H9 (cell line): ENCODE results near the gene TET3. TPM values are rescaled to one million over a fixed set of nuclear protein-coding genes. Genes with fewer than 3 reads are reported as not detected.

Source experiments
- DNase-seq: peaks from one replicate; pipeline ENCODE4 v3.0.0-alpha.2; 2017
- H2AFZ ChIP-seq: one replicate; pipeline ENCODE4 v1.6.1; 2013; ENCODE audit warnings: mild to moderate bottlenecking, low read length, control low read depth, moderate library complexity
- H2AK5ac ChIP-seq: 2 replicates; pipeline ENCODE4 v1.6.1; 2013; ENCODE audit warnings: low read length, control low read depth, mixed read lengths; ENCODE audit not compliant: insufficient read length
- H2BK120ac ChIP-seq: one replicate; pipeline ENCODE4 v1.6.1; 2013; ENCODE audit warnings: low read depth, mild to moderate bottlenecking, low read length, control low read depth, inconsistent platforms; ENCODE audit not compliant: poor library complexity, severe bottlenecking
- H2BK12ac ChIP-seq: 2 replicates; pipeline ENCODE4 v1.6.1; 2013; ENCODE audit warnings: low read length, control low read depth, mixed read lengths, low read depth; ENCODE audit not compliant: insufficient read length
- H2BK15ac ChIP-seq: 2 replicates; pipeline ENCODE4 v1.6.1; 2013; ENCODE audit warnings: low read depth, low read length, control low read depth
- H2BK20ac ChIP-seq: one replicate; pipeline ENCODE4 v1.6.1; 2013; ENCODE audit warnings: low read depth, mild to moderate bottlenecking, low read length, control low read depth, inconsistent platforms; ENCODE audit not compliant: poor library complexity, severe bottlenecking
- H2BK5ac ChIP-seq: 2 replicates; pipeline ENCODE4 v1.6.1; 2013; ENCODE audit warnings: low read length, control low read depth, mixed read lengths; ENCODE audit not compliant: insufficient read length
- H3K14ac ChIP-seq: 2 replicates; pipeline ENCODE4 v1.6.1; 2013; ENCODE audit warnings: low read length, control low read depth; ENCODE audit not compliant: insufficient read depth
- H3K18ac ChIP-seq: 2 replicates; pipeline ENCODE4 v1.6.1; 2013; ENCODE audit warnings: low read depth, mild to moderate bottlenecking, mixed read lengths, low read length, control low read depth; ENCODE audit not compliant: insufficient read length
- H3K23ac ChIP-seq: 2 replicates; pipeline ENCODE4 v1.6.1; 2013; ENCODE audit warnings: low read length, control low read depth, mixed read lengths, low read depth; ENCODE audit not compliant: insufficient read length
- H3K23me2 ChIP-seq: 2 replicates; pipeline ENCODE4 v1.6.1; 2013; ENCODE audit warnings: low read depth, mild to moderate bottlenecking, mixed read lengths, low read length, control low read depth; ENCODE audit not compliant: insufficient read length, poor library complexity, severe bottlenecking
- H3K27ac ChIP-seq: 2 replicates; pipeline ENCODE4 v1.5.1; 2013; ENCODE audit warnings: low read length, control low read depth, mixed read lengths, low read depth; ENCODE audit not compliant: insufficient read length
- H3K27me3 ChIP-seq: 2 replicates; pipeline ENCODE4 v1.6.1; 2013; ENCODE audit warnings: low read length, control low read depth, inconsistent platforms; ENCODE audit not compliant: insufficient read depth
- H3K4ac ChIP-seq: 2 replicates; pipeline ENCODE4 v1.6.1; 2013; ENCODE audit warnings: low read depth, mild to moderate bottlenecking, control low read depth, inconsistent platforms, low read length, moderate library complexity
- H3K4me1 ChIP-seq: 2 replicates; pipeline ENCODE4 v1.6.1; 2013; ENCODE audit warnings: low read length, control low read depth, inconsistent platforms; ENCODE audit not compliant: insufficient read depth
- H3K4me2 ChIP-seq: 2 replicates; pipeline ENCODE4 v1.6.1; 2013; ENCODE audit warnings: low read length, control low read depth, mixed read lengths; ENCODE audit not compliant: insufficient read length, insufficient read depth
- H3K56ac ChIP-seq: 2 replicates; pipeline ENCODE4 v1.6.1; 2013; ENCODE audit warnings: low read depth, mild to moderate bottlenecking, mixed read lengths, low read length, control low read depth; ENCODE audit not compliant: insufficient read length
- H3K79me1 ChIP-seq: 2 replicates; pipeline ENCODE4 v1.6.1; 2013; ENCODE audit warnings: low read depth, mild to moderate bottlenecking, moderate library complexity, low read length, control low read depth, inconsistent platforms; ENCODE audit not compliant: insufficient read depth, poor library complexity, severe bottlenecking
- H3K79me2 ChIP-seq: 2 replicates; pipeline ENCODE4 v1.6.1; 2013; ENCODE audit warnings: low read length, control low read depth, inconsistent platforms; ENCODE audit not compliant: insufficient read depth
- H3K9ac ChIP-seq: 2 replicates; pipeline ENCODE4 v1.6.1; 2013; ENCODE audit warnings: low read length, control low read depth, mixed read lengths; ENCODE audit not compliant: insufficient read length; ENCODE audit errors: extremely low read depth
- H3K9me3 ChIP-seq: one replicate; pipeline ENCODE4 v1.6.1; 2013; ENCODE audit warnings: low read depth, low read length, inconsistent platforms; ENCODE audit not compliant: control insufficient read depth
- H3T11ph ChIP-seq: one replicate; pipeline ENCODE4 v1.6.1; 2013; ENCODE audit warnings: mild to moderate bottlenecking, low read length, control low read depth, inconsistent platforms
- H4K20me1 ChIP-seq: one replicate; pipeline ENCODE4 v1.6.1; 2013; ENCODE audit not compliant: control insufficient read depth, insufficient read length, insufficient read depth
- H4K5ac ChIP-seq: 2 replicates; pipeline ENCODE4 v1.6.1; 2013; ENCODE audit warnings: low read depth, mild to moderate bottlenecking, mixed read lengths, low read length, control low read depth; ENCODE audit not compliant: insufficient read length
- H4K8ac ChIP-seq: replicated peaks from 2 replicates; pipeline ENCODE4 v1.6.1; 2013; ENCODE audit warnings: low read length, control low read depth, mixed read lengths, low read depth; ENCODE audit not compliant: insufficient read length
- H4K91ac ChIP-seq: 2 replicates; pipeline ENCODE4 v1.6.1; 2013; ENCODE audit warnings: low read depth, mild to moderate bottlenecking, moderate library complexity, mixed read lengths, low read length, control low read depth; ENCODE audit not compliant: insufficient read length
- H3K27ac Mint-ChIP-seq, 3 experiments: 2 replicates in 2 of 3; 3 replicates in 1 of 3; pipeline ENCODE4 v1.8.0; 2020 to 2021; ENCODE audit warnings: mixed read lengths in 3 of 3, mild to moderate bottlenecking in 1 of 3, moderate library complexity in 1 of 3
- H3K27me3 Mint-ChIP-seq: 2 replicates; pipeline ENCODE4 v1.8.0; 2021; ENCODE audit warnings: low read depth, mild to moderate bottlenecking, moderate library complexity, mixed read lengths
- H3K36me3 Mint-ChIP-seq, 3 experiments: 2 replicates in 2 of 3; 3 replicates in 1 of 3; pipeline ENCODE4 v1.8.0; 2020 to 2021; ENCODE audit warnings: low read depth in 3 of 3, mixed read lengths in 3 of 3; ENCODE audit not compliant: insufficient read depth in 1 of 3
- H3K4me1 Mint-ChIP-seq, 2 experiments: 2 replicates each; pipeline ENCODE4 v1.8.0; 2020; ENCODE audit warnings: mixed read lengths in 2 of 2
- H3K4me3 Mint-ChIP-seq, 2 experiments: 2 replicates in 1 of 2; 3 replicates in 1 of 2; pipeline ENCODE4 v1.8.0; 2020 to 2021; ENCODE audit warnings: mild to moderate bottlenecking in 2 of 2, mixed read lengths in 2 of 2, moderate library complexity in 1 of 2
- H3K9me3 Mint-ChIP-seq, 2 experiments: 2 replicates in 1 of 2; 3 replicates in 1 of 2; pipeline ENCODE4 v1.8.0; 2020; ENCODE audit warnings: mild to moderate bottlenecking in 2 of 2, mixed read lengths in 2 of 2, moderate library complexity in 1 of 2
- WGBS: extraction: QIAGEN DNeasy Blood & Tissue Kit; methylation state at CpG from one replicate; pipeline ENCODE4 v1.1.7; 2013; ENCODE audit warnings: missing lambda C conversion rate, low lambda C conversion rate, mixed read lengths; ENCODE audit not compliant: insufficient read length; ENCODE audit errors: extremely low coverage; 5-methylcytosine and 5-hydroxymethylcytosine counted together
- total RNA-seq: library from RNA; stranded (reverse); gene quantifications from 2 replicates; pipeline ENCODE4 v1.2.1, GENCODE V29; 2021
- TF ChIP-seq, protein P1 (sequence below): fragments of 200-600 bp; sonication (generic); conservative IDR thresholded peaks from 3 replicates; pipeline ENCODE4 v1.8.0; 2021; ENCODE audit warnings: antibody characterized with exemption, mild to moderate bottlenecking

The TET3 gene
- total RNA-seq, 1 experiment from 2014 or later: 24.7 TPM

DNA sequence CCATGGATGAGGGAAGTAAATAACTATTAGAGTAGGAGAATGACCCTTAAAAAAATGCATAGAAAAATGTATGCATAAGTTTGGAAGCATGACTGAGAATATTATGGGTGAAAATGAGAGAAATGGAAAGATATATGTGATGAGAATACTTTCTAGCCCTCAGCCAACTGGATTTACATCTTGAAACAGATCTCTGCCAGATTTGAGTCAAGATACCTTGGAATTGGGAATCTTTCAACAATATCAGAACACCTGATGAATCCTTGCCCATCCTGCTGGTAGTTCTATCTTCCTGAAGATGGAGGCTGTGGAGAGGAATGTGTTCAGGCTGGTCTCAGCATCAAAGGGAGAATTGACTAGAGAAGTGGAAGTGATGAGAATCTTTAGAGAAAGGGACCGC, 5.8 kb downstream of the TET3 start:
- no peak for DNase-seq
- Histone ChIP-seq H3K9ac (no peak overlapping the region), H3K27me3 (no peaks in the 10 kb centered on the region), H3K9me3 (no peaks in the 10 kb centered on the region), H2BK120ac (no peak overlapping the region), H4K91ac (no peak overlapping the region), H2AFZ (no peak overlapping the region), H3K56ac (no peak overlapping the region), H2BK12ac (no peak overlapping the region), H3K79me1 (peaks cover 4% of the 10 kb centered on the region), H2AK5ac (no peak overlapping the region), H3K18ac (no peak overlapping the region), H3K27ac (no peak overlapping the region), H2BK20ac (no peak overlapping the region), H3K23ac (no peak overlapping the region), H3K79me2 (peaks cover 13% of the 10 kb centered on the region; the same call in 1 of the 2 replicates), H3K23me2 (peaks cover 3% of the 10 kb centered on the region), H4K8ac (no peak overlapping the region), H4K5ac (no peak overlapping the region), H3K4me1 (peaks cover 25% of the 10 kb centered on the region; the same call in 1 of the 2 replicates), H4K20me1 (peaks cover 2% of the 10 kb centered on the region), H3T11ph (no peak overlapping the region), H2BK15ac (no peak overlapping the region), H3K14ac (no peak overlapping the region), H2BK5ac (no peak overlapping the region), H3K4ac (no peak overlapping the region), H3K4me2 (no peak overlapping the region)
- H3K9me3 Mint-ChIP-seq: no peaks in the 10 kb centered on the region
- no peak overlapping the region for H3K27ac Mint-ChIP-seq
- TF ChIP-seq, protein P1, sequence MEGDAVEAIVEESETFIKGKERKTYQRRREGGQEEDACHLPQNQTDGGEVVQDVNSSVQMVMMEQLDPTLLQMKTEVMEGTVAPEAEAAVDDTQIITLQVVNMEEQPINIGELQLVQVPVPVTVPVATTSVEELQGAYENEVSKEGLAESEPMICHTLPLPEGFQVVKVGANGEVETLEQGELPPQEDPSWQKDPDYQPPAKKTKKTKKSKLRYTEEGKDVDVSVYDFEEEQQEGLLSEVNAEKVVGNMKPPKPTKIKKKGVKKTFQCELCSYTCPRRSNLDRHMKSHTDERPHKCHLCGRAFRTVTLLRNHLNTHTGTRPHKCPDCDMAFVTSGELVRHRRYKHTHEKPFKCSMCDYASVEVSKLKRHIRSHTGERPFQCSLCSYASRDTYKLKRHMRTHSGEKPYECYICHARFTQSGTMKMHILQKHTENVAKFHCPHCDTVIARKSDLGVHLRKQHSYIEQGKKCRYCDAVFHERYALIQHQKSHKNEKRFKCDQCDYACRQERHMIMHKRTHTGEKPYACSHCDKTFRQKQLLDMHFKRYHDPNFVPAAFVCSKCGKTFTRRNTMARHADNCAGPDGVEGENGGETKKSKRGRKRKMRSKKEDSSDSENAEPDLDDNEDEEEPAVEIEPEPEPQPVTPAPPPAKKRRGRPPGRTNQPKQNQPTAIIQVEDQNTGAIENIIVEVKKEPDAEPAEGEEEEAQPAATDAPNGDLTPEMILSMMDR: no peak
- peaks cover 50 to 54% of the 10 kb centered on the region in 2 experiments for H3K4me1 Mint-ChIP-seq
- peaks cover 20 to 51% (median 24%) of the 10 kb centered on the region in 3 experiments for H3K36me3 Mint-ChIP-seq
- no peak overlapping the region for H3K4me3 Mint-ChIP-seq
- peaks cover 12% of the 10 kb centered on the region for H3K27me3 Mint-ChIP-seq
- WGBS: no CpG with 5 or more reads among the region's 1 CpG
